ENCODE results near the gene HOXD3.

The HOXD3 gene

DNA sequence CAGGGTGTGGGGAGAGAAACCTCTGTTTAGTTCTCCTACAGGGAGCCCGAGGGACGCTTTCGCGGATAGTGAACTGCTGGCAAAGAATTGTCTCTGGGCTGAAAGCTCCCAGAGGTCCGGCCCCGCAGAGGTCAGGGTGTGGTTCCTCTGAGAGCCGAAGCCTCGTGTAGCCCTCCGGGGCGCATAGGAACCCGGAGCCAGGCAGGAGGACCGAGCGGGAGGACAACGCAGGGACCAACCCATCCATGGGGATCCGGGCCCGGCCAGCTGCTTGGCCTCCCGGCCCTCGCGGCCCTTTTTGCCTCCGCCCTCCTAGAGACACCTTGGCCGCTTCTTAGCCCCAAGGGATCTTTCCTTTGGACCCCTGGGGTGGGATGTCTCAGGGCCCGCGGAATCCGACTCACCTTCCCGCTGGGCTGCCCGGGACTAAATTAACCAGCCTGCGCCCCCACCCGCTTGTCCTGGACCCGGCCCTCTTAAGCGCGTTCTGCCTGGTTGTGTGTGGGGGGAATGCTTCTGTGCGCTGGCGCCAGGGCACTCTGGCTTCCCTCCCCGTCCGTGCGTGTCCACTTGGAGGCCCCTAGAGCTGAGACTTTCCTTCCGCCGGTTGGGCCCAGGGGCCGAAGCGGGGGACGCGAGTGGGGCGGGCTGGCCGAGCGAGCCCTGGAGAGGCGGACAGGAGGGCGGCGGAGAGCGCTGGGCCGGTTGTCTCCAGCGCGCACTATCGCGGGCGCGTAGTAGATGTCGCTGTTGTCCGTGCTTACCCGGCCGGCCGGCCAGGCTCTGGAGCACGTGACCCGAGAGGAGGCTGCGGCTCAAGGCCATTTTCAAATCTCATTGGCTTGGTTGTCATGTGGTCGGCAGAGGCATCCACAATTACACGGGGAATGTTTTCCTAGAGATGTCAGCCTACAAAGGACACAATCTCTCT, 41.0 kb upstream of the HOXD3 start, which contains the start of gene HOXD10:
HOXD10 (plus strand) TSS at position 896 of the 931 bp plus-strand sequence. CDS start 56 bp downstream, outside the sequence.
- H3K4me3 ChIP-seq (ENCODE audit: low read depth, low read length), result no peak within 1 kb of the TSS
- TF ChIP-seq MYC (IDR thresholded peaks at IDR 0.05; ENCODE audit: low read depth, low read length), result no peak
- TF ChIP-seq, protein P1, sequence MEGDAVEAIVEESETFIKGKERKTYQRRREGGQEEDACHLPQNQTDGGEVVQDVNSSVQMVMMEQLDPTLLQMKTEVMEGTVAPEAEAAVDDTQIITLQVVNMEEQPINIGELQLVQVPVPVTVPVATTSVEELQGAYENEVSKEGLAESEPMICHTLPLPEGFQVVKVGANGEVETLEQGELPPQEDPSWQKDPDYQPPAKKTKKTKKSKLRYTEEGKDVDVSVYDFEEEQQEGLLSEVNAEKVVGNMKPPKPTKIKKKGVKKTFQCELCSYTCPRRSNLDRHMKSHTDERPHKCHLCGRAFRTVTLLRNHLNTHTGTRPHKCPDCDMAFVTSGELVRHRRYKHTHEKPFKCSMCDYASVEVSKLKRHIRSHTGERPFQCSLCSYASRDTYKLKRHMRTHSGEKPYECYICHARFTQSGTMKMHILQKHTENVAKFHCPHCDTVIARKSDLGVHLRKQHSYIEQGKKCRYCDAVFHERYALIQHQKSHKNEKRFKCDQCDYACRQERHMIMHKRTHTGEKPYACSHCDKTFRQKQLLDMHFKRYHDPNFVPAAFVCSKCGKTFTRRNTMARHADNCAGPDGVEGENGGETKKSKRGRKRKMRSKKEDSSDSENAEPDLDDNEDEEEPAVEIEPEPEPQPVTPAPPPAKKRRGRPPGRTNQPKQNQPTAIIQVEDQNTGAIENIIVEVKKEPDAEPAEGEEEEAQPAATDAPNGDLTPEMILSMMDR (IDR thresholded peaks at IDR 0.05; ENCODE audit: low read depth, low read length), result no peak
- TF ChIP-seq MAX (IDR thresholded peaks at IDR 0.05; ENCODE audit: low read depth, low read length), result no peak
- TF ChIP-seq POLR2A (IDR thresholded peaks at IDR 0.05; ENCODE audit: extremely low read depth, insufficient read length), result no peak
- DNase-seq (ENCODE audit: low read depth), result no peak

GRCh38 chr2:176117162-176117822, 39.8 kb upstream of the HOXD3 start:
- H3K4me3 ChIP-seq (ENCODE audit: low read depth, low read length), result no peak overlapping the region
- no peak for TF ChIP-seq MYC (IDR thresholded peaks at IDR 0.05; ENCODE audit: low read depth, low read length)
- DNase-seq (ENCODE audit: low read depth), result no peak

DNA sequence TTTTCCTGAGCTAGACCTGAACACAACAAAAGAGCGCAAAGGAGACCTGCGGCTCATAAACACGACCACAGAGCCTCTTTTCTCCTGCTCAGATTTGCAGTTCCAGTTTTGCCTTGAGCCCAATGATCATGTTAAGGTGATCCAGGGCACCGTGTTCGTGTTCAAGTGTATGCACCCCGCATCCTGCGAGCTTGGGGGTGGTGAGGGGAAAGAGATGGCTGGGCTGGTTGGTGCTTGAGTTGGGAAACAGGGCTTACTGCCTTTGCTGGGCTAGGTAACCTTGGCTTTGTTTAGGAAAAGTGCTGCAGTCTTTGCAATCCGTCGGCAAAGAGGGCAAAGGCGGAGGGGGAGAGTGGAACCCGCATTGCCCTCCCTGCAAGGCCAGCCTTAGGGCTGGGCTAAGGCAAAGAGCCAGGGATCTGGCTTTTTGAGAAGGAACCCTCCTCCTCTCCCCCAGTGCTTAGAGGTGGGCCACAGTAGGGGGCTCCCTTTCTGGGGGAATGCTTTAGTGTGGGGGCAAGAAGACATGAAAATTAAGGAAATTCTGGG, 39.2 kb upstream of the HOXD3 start:
- DNase-seq (ENCODE audit: low read depth), result no peak
- H3K4me3 ChIP-seq (ENCODE audit: low read depth, low read length), result no peak overlapping the region
- TF ChIP-seq POLR2A (IDR thresholded peaks at IDR 0.05; ENCODE audit: extremely low read depth, insufficient read length) (no peak), MAX (IDR thresholded peaks at IDR 0.05; ENCODE audit: low read depth, low read length) (no peak), MYC (IDR thresholded peaks at IDR 0.05; ENCODE audit: low read depth, low read length) (no peak)
- TF ChIP-seq, protein P1 (IDR thresholded peaks at IDR 0.05; ENCODE audit: low read depth, low read length), result no peak

DNA sequence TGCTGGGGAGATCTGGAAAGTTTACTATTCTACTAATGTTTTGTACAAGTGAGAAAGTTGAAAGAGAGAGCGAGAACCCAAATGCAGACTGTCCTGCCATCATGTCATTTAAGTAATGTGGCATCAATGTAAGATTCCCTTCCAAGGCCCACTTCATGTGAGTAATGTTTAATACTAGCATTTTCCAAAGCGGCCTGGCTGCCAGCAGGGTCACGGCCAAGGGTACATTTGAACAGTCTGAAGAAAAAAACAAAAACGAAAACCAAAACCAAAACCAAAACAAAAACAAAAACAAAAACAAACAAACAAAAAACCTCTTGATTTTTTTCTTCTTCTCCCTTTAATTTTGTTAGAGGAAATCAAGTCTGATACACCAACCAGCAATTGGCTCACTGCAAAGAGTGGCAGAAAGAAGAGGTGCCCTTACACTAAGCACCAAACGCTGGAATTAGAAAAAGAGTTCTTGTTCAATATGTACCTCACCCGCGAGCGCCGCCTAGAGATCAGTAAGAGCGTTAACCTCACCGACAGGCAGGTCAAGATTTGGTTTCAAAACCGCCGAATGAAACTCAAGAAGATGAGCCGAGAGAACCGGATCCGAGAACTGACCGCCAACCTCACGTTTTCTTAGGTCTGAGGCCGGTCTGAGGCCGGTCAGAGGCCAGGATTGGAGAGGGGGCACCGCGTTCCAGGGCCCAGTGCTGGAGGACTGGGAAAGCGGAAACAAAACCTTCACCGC, 38.3 kb upstream of the HOXD3 start:
- peak; percentile 80 for DNase-seq (ENCODE audit: low read depth)
- H3K4me3 ChIP-seq (ENCODE audit: low read depth, low read length), result no peak overlapping the region
- TF ChIP-seq POLR2A (IDR thresholded peaks at IDR 0.05; ENCODE audit: extremely low read depth, insufficient read length) (no peak), MYC (IDR thresholded peaks at IDR 0.05; ENCODE audit: low read depth, low read length) (no peak), MAX (IDR thresholded peaks at IDR 0.05; ENCODE audit: low read depth, low read length) (no peak)
- TF ChIP-seq, protein P1 (IDR thresholded peaks at IDR 0.05; ENCODE audit: low read depth, low read length), result peak; percentile 90

- TF ChIP-seq MAX (IDR thresholded peaks at IDR 0.05; ENCODE audit: low read depth, low read length), result no peak
- TF ChIP-seq MYC (IDR thresholded peaks at IDR 0.05; ENCODE audit: low read depth, low read length), result no peak
- TF ChIP-seq, protein P1 (IDR thresholded peaks at IDR 0.05; ENCODE audit: low read depth, low read length), result no peak
- no peak for TF ChIP-seq POLR2A (IDR thresholded peaks at IDR 0.05; ENCODE audit: extremely low read depth, insufficient read length)
- DNase-seq (ENCODE audit: low read depth), result no peak
- H3K4me3 ChIP-seq (ENCODE audit: low read depth, low read length), result no peak overlapping the region
Observed at GRCh38 chr2:176120364-176121189, 36.5 kb upstream of the HOXD3 start.
